Loucy (cell line): ENCODE results near the gene SLC19A1.

Source experiments
- H2AFZ ChIP-seq: fragments of 200-600 bp; sonication (generic); 2 replicates; pipeline ENCODE4 v1.6.0; 2016; ENCODE audit warnings: antibody characterized with exemption, mild to moderate bottlenecking, low read length, moderate library complexity
- H3F3A ChIP-seq: fragments of 200-600 bp; 2 replicates; pipeline ENCODE4 v1.6.0; 2016; ENCODE audit warnings: antibody characterized with exemption, low read depth, mild to moderate bottlenecking
- H3K27me3 ChIP-seq: fragments of 200-600 bp; sonication (generic); 2 replicates; pipeline ENCODE4 v1.6.1; 2014; ENCODE audit warnings: low read length, mild to moderate bottlenecking; ENCODE audit not compliant: insufficient read depth, poor library complexity, severe bottlenecking
- H3K36me3 ChIP-seq: fragments of 200-600 bp; sonication (generic); 2 replicates; pipeline ENCODE4 v1.6.1; 2016; ENCODE audit warnings: low read length; ENCODE audit not compliant: insufficient read depth
- H3K4me1 ChIP-seq: fragments of 200-600 bp; sonication (generic); 2 replicates; pipeline ENCODE4 v1.5.1; 2014; ENCODE audit warnings: low read length, mild to moderate bottlenecking; ENCODE audit not compliant: insufficient read depth, poor library complexity, severe bottlenecking
- H3K4me2 ChIP-seq: fragments of 200-600 bp; sonication (generic); 2 replicates; pipeline ENCODE4 v1.6.0; 2014; ENCODE audit warnings: antibody characterized with exemption, low read length, low read depth, mild to moderate bottlenecking; ENCODE audit not compliant: poor library complexity, severe bottlenecking
- H3K4me3 ChIP-seq: fragments of 200-600 bp; sonication (generic); 2 replicates; pipeline ENCODE4 v1.5.1; 2014; ENCODE audit warnings: low read length, mild to moderate bottlenecking, mixed read lengths; ENCODE audit not compliant: poor library complexity, severe bottlenecking
- H3K79me2 ChIP-seq: fragments of 200-600 bp; sonication (generic); 2 replicates; pipeline ENCODE4 v1.6.1; 2014; ENCODE audit warnings: low read length; ENCODE audit not compliant: insufficient read depth
- H3K9ac ChIP-seq: fragments of 200-600 bp; sonication (generic); 2 replicates; pipeline ENCODE4 v1.6.0; 2014; ENCODE audit warnings: mild to moderate bottlenecking, low read depth, low read length, moderate library complexity; ENCODE audit not compliant: poor library complexity, severe bottlenecking
- H3K9me2 ChIP-seq: fragments of 200-600 bp; sonication (generic); replicated peaks from 2 replicates; pipeline ENCODE4 v1.6.1; 2016; ENCODE audit warnings: low read depth, low read length, mixed read lengths
- H3K9me3 ChIP-seq: fragments of 200-600 bp; sonication (generic); 2 replicates; pipeline ENCODE4 v1.6.1; 2014; ENCODE audit warnings: mild to moderate bottlenecking, antibody characterized with exemption, low read length, low read depth; ENCODE audit not compliant: insufficient read depth
- H4K20me1 ChIP-seq: fragments of 200-600 bp; sonication (generic); 2 replicates; pipeline ENCODE4 v1.6.0; 2014; ENCODE audit warnings: antibody characterized with exemption, low read length, mild to moderate bottlenecking; ENCODE audit not compliant: insufficient read depth, poor library complexity, severe bottlenecking
- EZH2phosphoT487 ChIP-seq: fragments of 200-600 bp; IDR thresholded peaks from 2 replicates; pipeline ENCODE4 v1.6.1; 2018; ENCODE audit warnings: antibody characterized with exemption, mild to moderate bottlenecking, moderate library complexity, borderline replicate concordance
- TF ChIP-seq, protein P1 (sequence below): fragments of 200-600 bp; sonication (generic); conservative IDR thresholded peaks from 2 replicates; pipeline ENCODE4 v1.5.1; 2014; ENCODE audit warnings: mild to moderate bottlenecking, antibody characterized with exemption, low read length

The SLC19A1 gene

DNA sequence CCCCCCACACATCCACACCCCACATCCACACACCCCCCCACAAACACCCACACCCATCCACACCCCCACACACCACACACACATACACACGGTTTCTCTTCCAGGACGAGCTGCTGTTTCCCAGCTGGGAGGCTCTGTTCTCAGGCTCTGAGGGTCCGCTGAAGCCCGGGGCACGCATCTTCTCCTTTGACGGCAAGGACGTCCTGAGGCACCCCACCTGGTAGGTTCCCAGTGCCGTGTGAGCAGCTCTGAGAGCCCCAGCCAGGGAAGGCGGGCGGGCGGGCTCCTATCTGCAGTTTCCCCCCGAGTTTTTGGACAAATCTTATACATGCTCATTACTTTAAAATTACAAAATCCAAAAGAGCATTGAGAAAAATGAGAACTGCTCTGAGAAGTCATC lies 31.2 kb downstream of the SLC19A1 start:
- H3K9me3 ChIP-seq: no peaks in the 10 kb centered on the region
- TF ChIP-seq EZH2phosphoT487: no peak
- TF ChIP-seq, protein P1, sequence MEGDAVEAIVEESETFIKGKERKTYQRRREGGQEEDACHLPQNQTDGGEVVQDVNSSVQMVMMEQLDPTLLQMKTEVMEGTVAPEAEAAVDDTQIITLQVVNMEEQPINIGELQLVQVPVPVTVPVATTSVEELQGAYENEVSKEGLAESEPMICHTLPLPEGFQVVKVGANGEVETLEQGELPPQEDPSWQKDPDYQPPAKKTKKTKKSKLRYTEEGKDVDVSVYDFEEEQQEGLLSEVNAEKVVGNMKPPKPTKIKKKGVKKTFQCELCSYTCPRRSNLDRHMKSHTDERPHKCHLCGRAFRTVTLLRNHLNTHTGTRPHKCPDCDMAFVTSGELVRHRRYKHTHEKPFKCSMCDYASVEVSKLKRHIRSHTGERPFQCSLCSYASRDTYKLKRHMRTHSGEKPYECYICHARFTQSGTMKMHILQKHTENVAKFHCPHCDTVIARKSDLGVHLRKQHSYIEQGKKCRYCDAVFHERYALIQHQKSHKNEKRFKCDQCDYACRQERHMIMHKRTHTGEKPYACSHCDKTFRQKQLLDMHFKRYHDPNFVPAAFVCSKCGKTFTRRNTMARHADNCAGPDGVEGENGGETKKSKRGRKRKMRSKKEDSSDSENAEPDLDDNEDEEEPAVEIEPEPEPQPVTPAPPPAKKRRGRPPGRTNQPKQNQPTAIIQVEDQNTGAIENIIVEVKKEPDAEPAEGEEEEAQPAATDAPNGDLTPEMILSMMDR: no peak
- H2AFZ ChIP-seq: no peak overlapping the region
- no peak overlapping the region for H3K9ac ChIP-seq
- no peaks in the 10 kb centered on the region for H3K79me2 ChIP-seq
- H3F3A ChIP-seq: no peaks in the 10 kb centered on the region
- no peaks in the 10 kb centered on the region for H3K4me1 ChIP-seq
- H3K4me3 ChIP-seq: no peak overlapping the region
- no peaks in the 10 kb centered on the region for H3K9me2 ChIP-seq
- no peaks in the 10 kb centered on the region for H4K20me1 ChIP-seq
- H3K27me3 ChIP-seq: no peaks in the 10 kb centered on the region
- no peak overlapping the region for H3K4me2 ChIP-seq
- peaks cover 22% of the 10 kb centered on the region; the same call in 1 of the 2 replicates for H3K36me3 ChIP-seq

DNA sequence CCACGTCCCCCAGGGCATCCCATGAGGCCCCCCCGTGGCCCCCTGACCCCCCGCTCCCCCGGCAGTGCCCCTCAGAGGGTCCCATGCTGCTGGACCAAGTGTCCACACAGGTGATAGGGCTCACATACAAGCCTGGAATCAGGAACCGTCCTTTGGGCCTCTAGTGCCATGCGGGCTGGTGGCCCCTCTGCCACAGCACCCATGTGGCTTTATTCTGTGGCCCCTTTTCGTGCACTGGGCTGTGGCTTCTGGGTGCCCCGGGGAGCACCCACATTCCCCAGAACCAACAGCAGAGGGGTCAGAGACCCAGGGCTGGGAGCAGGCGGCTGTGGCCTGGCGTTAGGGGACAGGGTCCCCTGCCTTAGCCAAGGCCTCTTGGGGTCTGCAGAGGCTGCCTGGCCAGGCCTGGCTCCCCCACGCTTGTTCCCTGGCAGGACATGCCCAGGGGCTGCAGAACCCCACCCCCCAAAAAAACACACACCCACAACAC lies 31.7 kb downstream of the SLC19A1 start:
- Histone ChIP-seq H3K36me3 (peaks cover 20% of the 10 kb centered on the region; the same call in 1 of the 2 replicates), H3K4me2 (no peak overlapping the region), H3K9ac (no peak overlapping the region), H3K27me3 (no peaks in the 10 kb centered on the region), H4K20me1 (no peaks in the 10 kb centered on the region), H3F3A (no peaks in the 10 kb centered on the region), H2AFZ (no peak overlapping the region), H3K9me3 (no peaks in the 10 kb centered on the region), H3K4me1 (no peaks in the 10 kb centered on the region), H3K9me2 (no peaks in the 10 kb centered on the region), H3K4me3 (no peak overlapping the region), H3K79me2 (no peaks in the 10 kb centered on the region)
- TF ChIP-seq, protein P1: no peak

DNA sequence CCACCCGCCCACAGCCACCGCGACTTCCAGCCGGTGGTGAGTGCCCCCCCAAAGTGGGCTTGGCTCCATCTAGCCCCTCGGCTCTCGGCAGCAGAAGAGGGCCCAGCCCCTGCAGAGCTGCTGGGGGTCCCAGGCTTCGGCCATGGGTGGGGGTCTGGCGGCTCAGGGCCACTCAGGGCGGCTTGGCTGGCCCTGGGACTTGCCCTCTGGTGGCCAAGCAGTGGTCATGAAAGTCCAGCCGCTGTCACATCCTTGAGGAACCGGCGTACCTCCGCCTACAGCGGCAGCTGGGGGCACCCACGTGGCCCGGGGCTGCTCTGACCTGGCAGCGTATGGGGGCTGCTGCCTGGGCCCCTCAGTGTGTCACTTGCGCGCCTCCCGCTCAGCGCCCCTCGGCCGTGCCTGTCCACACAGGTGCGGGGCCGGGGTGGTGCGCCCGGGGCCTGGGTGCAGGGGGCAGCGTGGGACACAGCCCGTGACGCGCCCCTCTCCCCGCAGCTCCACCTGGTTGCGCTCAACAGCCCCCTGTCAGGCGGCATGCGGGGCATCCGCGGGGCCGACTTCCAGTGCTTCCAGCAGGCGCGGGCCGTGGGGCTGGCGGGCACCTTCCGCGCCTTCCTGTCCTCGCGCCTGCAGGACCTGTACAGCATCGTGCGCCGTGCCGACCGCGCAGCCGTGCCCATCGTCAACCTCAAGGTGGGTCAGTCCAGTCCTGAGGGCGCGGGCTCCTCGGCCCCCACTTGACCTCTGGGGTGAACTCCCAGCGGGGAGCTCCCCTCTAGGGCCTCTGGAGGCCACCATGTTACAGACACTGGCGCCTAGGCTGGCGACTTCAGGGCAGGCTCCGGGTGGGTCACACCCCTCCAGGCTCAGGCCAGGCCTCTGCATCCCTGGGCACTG lies 32.4 kb downstream of the SLC19A1 start:
- Histone ChIP-seq H3K27me3 (no peaks in the 10 kb centered on the region), H3K79me2 (no peaks in the 10 kb centered on the region), H3K4me3 (no peak overlapping the region), H3K9ac (no peak overlapping the region), H4K20me1 (no peaks in the 10 kb centered on the region), H3K9me2 (no peaks in the 10 kb centered on the region), H3K36me3 (peaks cover 13% of the 10 kb centered on the region; the same call in 1 of the 2 replicates), H2AFZ (no peak overlapping the region), H3K4me2 (no peak overlapping the region), H3K4me1 (no peaks in the 10 kb centered on the region), H3K9me3 (no peaks in the 10 kb centered on the region), H3F3A (no peaks in the 10 kb centered on the region)
- TF ChIP-seq EZH2phosphoT487: no peak
